NT2/D1 (cell line): Measurements from ENCODE around the gene ARID4B.

Source experiments
- SUZ12 ChIP-seq: IDR thresholded peaks from 2 replicates; pipeline ENCODE4 v1.6.1; 2011; ENCODE audit not compliant: insufficient read length, insufficient read depth; ENCODE audit errors: extremely low read depth
- YY1 ChIP-seq: IDR thresholded peaks from 2 replicates; pipeline ENCODE4 v1.6.1; 2011; ENCODE audit not compliant: insufficient read length, insufficient read depth
- ZNF274 ChIP-seq: IDR thresholded peaks from 2 replicates; pipeline ENCODE4 v1.6.1; 2011; ENCODE audit warnings: mild to moderate bottlenecking, low read depth, low read length

DNA sequence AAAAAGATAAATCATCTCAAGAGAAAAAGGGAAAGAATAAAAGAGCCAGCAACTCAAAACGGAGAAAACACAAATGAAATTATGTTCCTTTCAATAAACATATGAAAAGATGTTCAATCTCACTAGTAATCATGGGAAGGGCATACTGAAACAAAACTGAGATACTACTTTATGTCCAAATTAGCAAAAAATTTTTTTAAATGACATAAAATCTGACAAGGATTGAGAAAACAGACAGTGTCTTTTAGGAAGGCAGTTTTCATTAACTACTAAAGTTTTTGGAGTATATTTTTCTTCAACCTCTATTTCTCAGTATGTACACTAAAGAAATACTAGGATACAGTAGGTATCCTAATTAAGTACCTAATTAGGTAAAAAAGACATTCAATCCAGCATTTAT lies 73.3 kb downstream of the ARID4B start:
- no peak for TF ChIP-seq ZNF274
- TF ChIP-seq SUZ12, result no peak
- no peak for TF ChIP-seq YY1
